K562 (cell line): Measurements from ENCODE around the gene SCLY. TPM values are rescaled to one million over a fixed set of nuclear protein-coding genes. Genes with fewer than 3 reads are reported as not detected.

Source experiments
- FOXP1 ChIP-seq: sonication (generic); formaldehyde crosslinking; IDR thresholded peaks from 2 replicates; pipeline ENCODE4 v1.8.0; 2022; ENCODE audit warnings: mild to moderate bottlenecking, missing genetic modification reagents
- MEF2A ChIP-seq: IDR thresholded peaks from 2 replicates; pipeline ENCODE4 v1.6.1; 2011; ENCODE audit warnings: low read depth, mild to moderate bottlenecking, low read length, moderate library complexity; ENCODE audit not compliant: control insufficient read depth
- POLR3A ChIP-seq: IDR thresholded peaks from 2 replicates; pipeline ENCODE4 v1.6.1; 2011; ENCODE audit warnings: borderline replicate concordance, mild to moderate bottlenecking, moderate library complexity; ENCODE audit not compliant: insufficient read length, insufficient read depth; ENCODE audit errors: extremely low read depth
- SRSF7 ChIP-seq: fragments of 200-400 bp; formaldehyde crosslinking; optimal IDR thresholded peaks from 2 replicates; pipeline ENCODE3; 2017; ENCODE audit warnings: mild to moderate bottlenecking, low read depth, low read length
- ZNF24 ChIP-seq: fragments of 450-650 bp; IDR thresholded peaks from 2 replicates; pipeline ENCODE4 v1.6.1; 2016
- ZNF79 ChIP-seq: fragments of 250-450 bp; sonication (Bioruptor Pico); IDR thresholded peaks from 2 replicates; pipeline ENCODE4 v1.4.0; 2020; ENCODE audit warnings: low read depth, mild to moderate bottlenecking, moderate library complexity
- polyA plus RNA-seq, 8 experiments: library from polyadenylated mRNA; depleted of rRNA in 4 of 8; stranded (reverse) in 5 of 8; unstranded in 3 of 8; fragments of >200 nt; fragmentation: Nextera tagmentation in 2 of 8; fragmentation: Illumina TruSeq in 1 of 8; extraction: Ambion mirVana in 2 of 8; extraction: Trizol in 1 of 8; gene quantifications; 2 replicates each; pipeline versions ENCODE4 v1.2.1 to v1.2.3, GENCODE V29; 2011 to 2014; ENCODE audit warnings: inconsistent platforms in 1 of 8, missing spikeins in 1 of 8
- total RNA-seq, 7 experiments: library from RNA; depleted of rRNA in 6 of 7; stranded (reverse); fragments of >200 nt in 6 of 7; fragmentation: Illumina TruSeq in 2 of 7; extraction: Trizol in 2 of 7; gene quantifications; 2 replicates each; pipeline versions ENCODE4 v1.2.1 to v1.2.3, GENCODE V29; 2011 to 2021; ENCODE audit warnings: low replicate concordance in 1 of 7
- TF ChIP-seq, protein P1 (sequence below): sonication (generic); formaldehyde crosslinking; IDR thresholded peaks from 2 replicates; pipeline ENCODE4 v1.8.1; 2023; ENCODE audit warnings: missing genetic modification reagents, mild to moderate bottlenecking, borderline replicate concordance

Gene SCLY
- total and polyA plus RNA-seq, 9 of the 15 experiments (the other 6 are each of a cell fraction or from before 2014, with no cell fraction given) = 2.6 to 32.2 (median 21.1) TPM

DNA sequence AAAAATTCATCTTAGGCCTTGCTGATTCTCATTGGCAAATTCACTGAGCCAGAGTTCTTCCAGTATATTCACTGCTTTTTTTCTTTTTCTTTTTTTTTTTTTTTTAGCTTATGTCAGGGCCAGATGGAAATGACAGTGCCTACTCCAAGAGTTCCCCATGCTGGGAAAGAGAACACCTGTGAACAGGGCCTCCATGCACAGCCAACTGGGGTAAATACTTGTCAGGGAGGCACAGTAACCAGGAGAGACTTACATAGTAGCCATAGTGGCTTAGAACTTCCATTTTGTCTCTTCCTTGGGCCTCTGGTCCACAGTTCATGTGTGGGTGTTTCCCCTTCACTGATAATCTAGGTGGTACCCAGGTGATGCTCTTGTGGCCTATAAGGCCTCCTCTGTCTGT lies 15.2 kb upstream of the SCLY start (continued):
- TF ChIP-seq, protein P1, sequence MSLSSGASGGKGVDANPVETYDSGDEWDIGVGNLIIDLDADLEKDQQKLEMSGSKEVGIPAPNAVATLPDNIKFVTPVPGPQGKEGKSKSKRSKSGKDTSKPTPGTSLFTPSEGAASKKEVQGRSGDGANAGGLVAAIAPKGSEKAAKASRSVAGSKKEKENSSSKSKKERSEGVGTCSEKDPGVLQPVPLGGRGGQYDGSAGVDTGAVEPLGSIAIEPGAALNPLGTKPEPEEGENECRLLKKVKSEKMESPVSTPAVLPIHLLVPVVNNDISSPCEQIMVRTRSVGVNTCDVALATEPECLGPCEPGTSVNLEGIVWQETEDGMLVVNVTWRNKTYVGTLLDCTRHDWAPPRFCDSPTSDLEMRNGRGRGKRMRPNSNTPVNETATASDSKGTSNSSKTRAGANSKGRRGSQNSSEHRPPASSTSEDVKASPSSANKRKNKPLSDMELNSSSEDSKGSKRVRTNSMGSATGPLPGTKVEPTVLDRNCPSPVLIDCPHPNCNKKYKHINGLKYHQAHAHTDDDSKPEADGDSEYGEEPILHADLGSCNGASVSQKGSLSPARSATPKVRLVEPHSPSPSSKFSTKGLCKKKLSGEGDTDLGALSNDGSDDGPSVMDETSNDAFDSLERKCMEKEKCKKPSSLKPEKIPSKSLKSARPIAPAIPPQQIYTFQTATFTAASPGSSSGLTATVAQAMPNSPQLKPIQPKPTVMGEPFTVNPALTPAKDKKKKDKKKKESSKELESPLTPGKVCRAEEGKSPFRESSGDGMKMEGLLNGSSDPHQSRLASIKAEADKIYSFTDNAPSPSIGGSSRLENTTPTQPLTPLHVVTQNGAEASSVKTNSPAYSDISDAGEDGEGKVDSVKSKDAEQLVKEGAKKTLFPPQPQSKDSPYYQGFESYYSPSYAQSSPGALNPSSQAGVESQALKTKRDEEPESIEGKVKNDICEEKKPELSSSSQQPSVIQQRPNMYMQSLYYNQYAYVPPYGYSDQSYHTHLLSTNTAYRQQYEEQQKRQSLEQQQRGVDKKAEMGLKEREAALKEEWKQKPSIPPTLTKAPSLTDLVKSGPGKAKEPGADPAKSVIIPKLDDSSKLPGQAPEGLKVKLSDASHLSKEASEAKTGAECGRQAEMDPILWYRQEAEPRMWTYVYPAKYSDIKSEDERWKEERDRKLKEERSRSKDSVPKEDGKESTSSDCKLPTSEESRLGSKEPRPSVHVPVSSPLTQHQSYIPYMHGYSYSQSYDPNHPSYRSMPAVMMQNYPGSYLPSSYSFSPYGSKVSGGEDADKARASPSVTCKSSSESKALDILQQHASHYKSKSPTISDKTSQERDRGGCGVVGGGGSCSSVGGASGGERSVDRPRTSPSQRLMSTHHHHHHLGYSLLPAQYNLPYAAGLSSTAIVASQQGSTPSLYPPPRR (CRISPR knock-in tag) = no peak
- TF ChIP-seq ZNF79 (CRISPR knock-in tag) = no peak
- no peak for TF ChIP-seq FOXP1
- TF ChIP-seq POLR3A = no peak
- no peak for TF ChIP-seq SRSF7
- no peak for TF ChIP-seq MEF2A
- TF ChIP-seq ZNF24 = no peak
